Measurements from ENCODE around the gene PRSS27.

DNA sequence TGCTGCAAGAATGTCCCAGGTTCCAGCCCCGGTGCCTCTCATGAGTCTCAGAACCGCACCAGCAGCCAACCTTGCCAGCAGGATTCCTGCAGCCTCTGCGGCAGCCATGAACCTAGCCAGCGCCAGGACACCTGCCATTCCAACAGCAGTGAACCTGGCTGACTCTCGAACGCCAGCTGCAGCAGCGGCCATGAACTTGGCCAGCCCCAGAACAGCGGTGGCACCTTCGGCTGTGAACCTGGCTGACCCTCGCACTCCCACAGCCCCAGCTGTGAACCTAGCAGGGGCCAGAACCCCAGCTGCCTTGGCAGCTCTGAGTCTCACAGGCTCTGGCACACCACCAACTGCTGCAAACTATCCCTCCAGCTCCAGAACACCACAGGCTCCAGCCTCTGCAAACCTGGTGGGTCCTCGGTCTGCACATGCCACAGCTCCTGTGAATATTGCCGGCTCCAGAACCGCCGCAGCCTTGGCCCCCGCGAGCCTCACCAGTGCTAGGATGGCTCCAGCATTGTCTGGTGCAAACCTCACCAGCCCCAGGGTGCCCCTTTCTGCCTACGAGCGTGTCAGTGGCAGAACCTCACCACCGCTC, 47.2 kb upstream of the PRSS27 start:
- TF ChIP-seq POLR2AphosphoS5 (IDR thresholded peaks at IDR 0.05): no peak
- TF ChIP-seq, protein P1, sequence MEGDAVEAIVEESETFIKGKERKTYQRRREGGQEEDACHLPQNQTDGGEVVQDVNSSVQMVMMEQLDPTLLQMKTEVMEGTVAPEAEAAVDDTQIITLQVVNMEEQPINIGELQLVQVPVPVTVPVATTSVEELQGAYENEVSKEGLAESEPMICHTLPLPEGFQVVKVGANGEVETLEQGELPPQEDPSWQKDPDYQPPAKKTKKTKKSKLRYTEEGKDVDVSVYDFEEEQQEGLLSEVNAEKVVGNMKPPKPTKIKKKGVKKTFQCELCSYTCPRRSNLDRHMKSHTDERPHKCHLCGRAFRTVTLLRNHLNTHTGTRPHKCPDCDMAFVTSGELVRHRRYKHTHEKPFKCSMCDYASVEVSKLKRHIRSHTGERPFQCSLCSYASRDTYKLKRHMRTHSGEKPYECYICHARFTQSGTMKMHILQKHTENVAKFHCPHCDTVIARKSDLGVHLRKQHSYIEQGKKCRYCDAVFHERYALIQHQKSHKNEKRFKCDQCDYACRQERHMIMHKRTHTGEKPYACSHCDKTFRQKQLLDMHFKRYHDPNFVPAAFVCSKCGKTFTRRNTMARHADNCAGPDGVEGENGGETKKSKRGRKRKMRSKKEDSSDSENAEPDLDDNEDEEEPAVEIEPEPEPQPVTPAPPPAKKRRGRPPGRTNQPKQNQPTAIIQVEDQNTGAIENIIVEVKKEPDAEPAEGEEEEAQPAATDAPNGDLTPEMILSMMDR (IDR thresholded peaks at IDR 0.05): no peak

Measured in esophagus muscularis mucosa (tissue), 3 donors.